PC-9 (cell line): ENCODE results near the gene TMEM240. TPM values are rescaled to one million over a fixed set of nuclear protein-coding genes. Genes with fewer than 3 reads are reported as not detected.

Experiments
- BruUV-seq: library from RNA; stranded (reverse); fragments of 400-500 nt; replicated peaks from 2 replicates; lab custom pipeline; 2021; lab: Mats Ljungman, UMichigan
- CTCF ChIA-PET: fragments of 300-600 bp; sonication (Branson Sonifier 250); formaldehyde crosslinking; loops from one replicate; lab custom pipeline; 2022; ENCODE audit warnings: antibody characterized with exemption; lab: Charles Lee
- POLR2A ChIA-PET: fragments of 300-600 bp; sonication (Branson Sonifier 250); formaldehyde crosslinking; loops from one replicate; lab custom pipeline; 2022; ENCODE audit warnings: antibody characterized with exemption; ENCODE audit not compliant: unreplicated experiment; lab: Charles Lee
- DNase-seq, 2 experiments: peaks; one replicate each; pipeline versions ENCODE4 v3.0.0 to v3.0.0-alpha.2; 2015 to 2022; ENCODE audit warnings: mixed read lengths in 1 of 2
- H2AFZ ChIP-seq: fragments of 200-600 bp; sonication (generic); 2 replicates; pipeline ENCODE4 v1.8.1; 2017; ENCODE audit warnings: antibody characterized with exemption
- H3F3A ChIP-seq: fragments of 200-600 bp; sonication (generic); 2 replicates; pipeline ENCODE4 v1.8.1; 2017; ENCODE audit warnings: antibody characterized with exemption, mild to moderate bottlenecking, low read depth; ENCODE audit not compliant: insufficient read depth
- H3K27ac ChIP-seq: fragments of 200-600 bp; sonication (generic); 2 replicates; pipeline ENCODE4 v1.6.1; 2016; ENCODE audit warnings: mixed run types
- H3K27me3 ChIP-seq: fragments of 200-600 bp; sonication (generic); 2 replicates; pipeline ENCODE4 v1.6.1; 2016; ENCODE audit warnings: low read depth, mixed run types; ENCODE audit not compliant: insufficient read depth
- H3K36me3 ChIP-seq: fragments of 200-600 bp; sonication (generic); 2 replicates; pipeline ENCODE4 v1.6.1; 2016; ENCODE audit warnings: low read depth, mixed run types
- H3K4me1 ChIP-seq: fragments of 200-600 bp; sonication (generic); replicated peaks from 2 replicates; pipeline ENCODE4 v1.6.1; 2016; ENCODE audit warnings: mixed run types; ENCODE audit not compliant: insufficient read depth
- H3K4me2 ChIP-seq: fragments of 200-600 bp; sonication (generic); 2 replicates; pipeline ENCODE4 v1.6.1; 2017; ENCODE audit warnings: mixed run types
- H3K4me3 ChIP-seq: fragments of 200-600 bp; sonication (generic); 2 replicates; pipeline ENCODE4 v1.6.1; 2016; ENCODE audit warnings: mixed run types
- H3K79me2 ChIP-seq: fragments of 200-600 bp; sonication (generic); 2 replicates; pipeline ENCODE4 v1.6.1; 2017; ENCODE audit warnings: low read depth, mixed run types
- H3K9me2 ChIP-seq: fragments of 200-600 bp; sonication (generic); 2 replicates; pipeline ENCODE4 v1.8.1; 2017; ENCODE audit warnings: mild to moderate bottlenecking; ENCODE audit not compliant: insufficient read depth
- H3K9me3 ChIP-seq: fragments of 200-600 bp; sonication (generic); 2 replicates; pipeline ENCODE4 v1.8.1; 2016; ENCODE audit warnings: low read depth; ENCODE audit not compliant: insufficient read depth
- H4K20me1 ChIP-seq: fragments of 200-600 bp; sonication (generic); 2 replicates; pipeline ENCODE4 v1.8.1; 2017; ENCODE audit not compliant: insufficient read depth
- EZH2 ChIP-seq: fragments of 200-600 bp; sonication (generic); IDR thresholded peaks from 2 replicates; pipeline ENCODE4 v1.8.0; 2017; ENCODE audit warnings: antibody characterized with exemption, low read depth
- intact Hi-C: fragments of 100-400 bp; cut with micrococcal nuclease; formaldehyde crosslinking; loops from one replicate; pipeline ENCODE4 v1.10.0; 2022; ENCODE audit not compliant: unreplicated experiment
- total RNA-seq: library from RNA; stranded (reverse); gene quantifications from 2 replicates; pipeline ENCODE4 v1.2.3, GENCODE V29; 2021
- TF ChIP-seq, protein P1 (sequence below): fragments of 200-600 bp; sonication (generic); conservative IDR thresholded peaks from 2 replicates; pipeline ENCODE4 v1.6.1; 2017; ENCODE audit warnings: mixed run types, antibody characterized with exemption, mild to moderate bottlenecking, moderate library complexity

TMEM240 gene
- total RNA-seq, 1 experiment from 2014 or later, result 8.3 TPM

DNA sequence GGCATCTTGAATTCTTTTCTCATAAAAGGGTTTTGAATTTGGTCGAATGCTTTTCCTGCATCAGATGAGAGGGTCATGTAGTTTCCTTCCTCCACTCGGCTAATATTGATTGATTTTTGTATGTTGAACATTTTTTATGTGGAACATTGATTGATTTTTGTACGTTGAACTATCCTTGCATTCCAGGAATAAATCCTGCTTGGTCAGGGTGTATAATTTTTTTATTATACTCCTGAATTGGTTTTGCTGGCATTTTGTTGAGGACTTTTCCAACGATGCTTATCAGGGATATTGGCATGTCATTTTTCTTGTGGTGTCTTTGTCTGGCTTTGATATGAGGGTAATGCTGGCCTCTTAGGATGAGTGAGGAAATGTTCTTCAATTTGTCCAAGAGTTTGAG is 8.5 kb downstream of the TMEM240 start:
- Histone ChIP-seq H3K4me3 (no peak overlapping the region), H3K36me3 (no peaks in the 10 kb centered on the region), H3K4me2 (no peak overlapping the region), H3K9me2 (no peaks in the 10 kb centered on the region), H3K4me1 (no peaks in the 10 kb centered on the region), H2AFZ (no peak overlapping the region), H3K27ac (no peak overlapping the region), H3K9me3 (no peaks in the 10 kb centered on the region), H3K79me2 (no peaks in the 10 kb centered on the region), H3F3A (peaks cover 15% of the 10 kb centered on the region; the same call in 1 of the 2 replicates), H4K20me1 (0 out of 2 replicates have a peak, but pooled peaks cover 2% of the 10 kb centered on the region), H3K27me3 (no peaks in the 10 kb centered on the region)
- no peak for DNase-seq
- intact Hi-C loops, result no loop called here
- TF ChIP-seq, protein P1, sequence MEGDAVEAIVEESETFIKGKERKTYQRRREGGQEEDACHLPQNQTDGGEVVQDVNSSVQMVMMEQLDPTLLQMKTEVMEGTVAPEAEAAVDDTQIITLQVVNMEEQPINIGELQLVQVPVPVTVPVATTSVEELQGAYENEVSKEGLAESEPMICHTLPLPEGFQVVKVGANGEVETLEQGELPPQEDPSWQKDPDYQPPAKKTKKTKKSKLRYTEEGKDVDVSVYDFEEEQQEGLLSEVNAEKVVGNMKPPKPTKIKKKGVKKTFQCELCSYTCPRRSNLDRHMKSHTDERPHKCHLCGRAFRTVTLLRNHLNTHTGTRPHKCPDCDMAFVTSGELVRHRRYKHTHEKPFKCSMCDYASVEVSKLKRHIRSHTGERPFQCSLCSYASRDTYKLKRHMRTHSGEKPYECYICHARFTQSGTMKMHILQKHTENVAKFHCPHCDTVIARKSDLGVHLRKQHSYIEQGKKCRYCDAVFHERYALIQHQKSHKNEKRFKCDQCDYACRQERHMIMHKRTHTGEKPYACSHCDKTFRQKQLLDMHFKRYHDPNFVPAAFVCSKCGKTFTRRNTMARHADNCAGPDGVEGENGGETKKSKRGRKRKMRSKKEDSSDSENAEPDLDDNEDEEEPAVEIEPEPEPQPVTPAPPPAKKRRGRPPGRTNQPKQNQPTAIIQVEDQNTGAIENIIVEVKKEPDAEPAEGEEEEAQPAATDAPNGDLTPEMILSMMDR, result no peak
- no peak for TF ChIP-seq EZH2
- no TSS peak for BruUV-seq
- CTCF ChIA-PET, result no interaction called here
- POLR2A ChIA-PET, result no interaction called here

DNA sequence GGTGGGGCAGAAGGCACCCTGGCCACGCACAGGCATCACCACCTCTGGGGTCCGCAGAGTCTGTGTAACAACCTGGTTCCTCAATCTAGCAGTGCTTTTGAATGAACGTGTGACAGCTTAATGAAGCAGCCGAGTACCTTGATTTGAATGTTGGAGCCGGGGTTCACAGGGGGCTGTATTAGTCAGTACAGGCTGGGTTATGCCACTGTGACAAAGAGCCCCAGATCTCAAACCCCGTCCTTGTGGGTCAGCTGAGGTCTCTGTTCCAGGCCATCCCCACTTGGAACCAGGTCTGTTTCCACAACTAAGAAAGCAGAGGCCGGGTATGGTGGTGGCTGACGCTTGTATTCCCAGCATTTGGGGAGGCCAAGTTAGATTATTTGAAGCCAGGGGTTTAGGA is 10.5 kb downstream of the TMEM240 start:
- no TSS peak for BruUV-seq
- Histone ChIP-seq H3K36me3 (no peaks in the 10 kb centered on the region), H3K4me1 (no peaks in the 10 kb centered on the region), H2AFZ (no peak overlapping the region), H3K9me2 (no peaks in the 10 kb centered on the region), H3K4me3 (no peak overlapping the region), H3K79me2 (no peaks in the 10 kb centered on the region), H3K9me3 (no peaks in the 10 kb centered on the region), H3F3A (peaks cover 15% of the 10 kb centered on the region; the same call in 1 of the 2 replicates), H3K27me3 (no peaks in the 10 kb centered on the region), H3K4me2 (no peak overlapping the region), H3K27ac (no peak overlapping the region), H4K20me1 (no peaks in the 10 kb centered on the region)
- ChIA-PET POLR2A (no interaction called here), CTCF (no interaction called here)
- DNase-seq, result no peak
- TF ChIP-seq, protein P1, result no peak
- TF ChIP-seq EZH2, result no peak
- intact Hi-C loops, result no loop called here

DNA sequence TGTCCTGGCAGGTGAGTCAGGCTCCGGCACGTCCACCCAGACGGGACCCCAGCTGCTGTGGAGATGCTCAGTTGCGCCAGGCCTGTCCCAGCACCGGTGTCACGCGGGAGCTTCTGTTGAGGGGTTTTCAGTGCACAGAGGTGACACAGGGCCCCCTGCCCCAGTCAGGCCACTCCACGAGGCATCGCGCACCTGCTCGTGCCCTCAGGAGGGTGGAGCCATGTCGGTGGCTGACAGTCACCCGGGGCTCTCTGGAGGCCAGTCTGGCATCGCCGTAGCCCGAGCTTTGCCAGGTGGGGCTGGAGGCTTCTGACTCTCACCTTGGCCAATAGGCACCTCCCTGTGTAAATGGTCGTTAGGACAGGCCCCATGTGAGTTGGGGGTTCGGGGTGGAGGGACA is 11.1 kb downstream of the TMEM240 start:
- CTCF ChIA-PET, result no interaction called here

More for the DNA sequence above, 11.1 kb downstream of the TMEM240 start:
- Histone ChIP-seq H3K79me2 (no peaks in the 10 kb centered on the region), H3K9me2 (no peaks in the 10 kb centered on the region), H3K4me1 (no peaks in the 10 kb centered on the region), H4K20me1 (no peaks in the 10 kb centered on the region), H3K36me3 (no peaks in the 10 kb centered on the region), H3K27me3 (no peaks in the 10 kb centered on the region), H3F3A (peaks cover 15% of the 10 kb centered on the region; the same call in 1 of the 2 replicates), H3K4me3 (no peak overlapping the region), H3K9me3 (no peaks in the 10 kb centered on the region), H3K27ac (no peak overlapping the region), H3K4me2 (no peak overlapping the region), H2AFZ (no peak overlapping the region)
- intact Hi-C loops, result no loop called here
- POLR2A ChIA-PET, result no interaction called here
- TF ChIP-seq EZH2, result no peak
- TF ChIP-seq, protein P1, result no peak
- DNase-seq, result no peak
- BruUV-seq, result no TSS peak
